Left forelimb (tissue), 1 donor: ENCODE measurements around the gene CORT.
A peak's percentile ranks its signal among the peaks of the same experiment; 100 is the strongest.
"Not testable (repeated sequence)": the region's sequence is repeated elsewhere in the genome, so short reads cannot be mapped to it uniquely, and the experiment has no call there.

ENCODE experiments used
- DNase-seq: peaks from one replicate; pipeline ENCODE4 v3.0.0-alpha.2; 2018; ENCODE audit warnings: low spot score

The CORT gene

GRCh38 chr1:10449751-10450150 lies at the start of gene CORT:
TSS of gene CORT (plus strand) at chr1:10450031. CDS start at chr1:10450224, 193 bp downstream.
- DNase-seq = no peak

GRCh38 chr1:10401281-10401680 lies 48.5 kb upstream of the CORT start:
- no peak for DNase-seq

- no peak for DNase-seq
Measured at GRCh38 chr1:10402729-10403274, 47.0 kb upstream of the CORT start.

GRCh38 chr1:10407201-10407600 lies 42.6 kb upstream of the CORT start:
- DNase-seq = no peak

- DNase-seq = no peak
Measured at GRCh38 chr1:10415211-10415930, 34.5 kb upstream of the CORT start.

GRCh38 chr1:10415967-10416366 lies 33.9 kb upstream of the CORT start:
- not testable (repeated sequence) for DNase-seq

GRCh38 chr1:10418741-10419140 lies 31.1 kb upstream of the CORT start:
- DNase-seq = not testable (repeated sequence)

- DNase-seq = no peak
Measured at GRCh38 chr1:10419351-10419750, 30.5 kb upstream of the CORT start.

GRCh38 chr1:10421637-10422036 lies 28.2 kb upstream of the CORT start:
- DNase-seq = no peak

- peak; percentile 69 for DNase-seq
Measured at GRCh38 chr1:10424034-10424433, 25.8 kb upstream of the CORT start.

GRCh38 chr1:10424651-10425050 lies 25.2 kb upstream of the CORT start:
- no peak for DNase-seq

GRCh38 chr1:10425826-10426534 lies 23.9 kb upstream of the CORT start:
- DNase-seq = not testable (repeated sequence)

- not testable (repeated sequence) for DNase-seq
Measured at GRCh38 chr1:10426535-10426848, 23.3 kb upstream of the CORT start.

- DNase-seq = no peak
Measured at GRCh38 chr1:10428984-10429383, 20.8 kb upstream of the CORT start.

- DNase-seq = no peak
Measured at GRCh38 chr1:10429868-10430215, 20.0 kb upstream of the CORT start.

GRCh38 chr1:10430216-10431069 lies 19.4 kb upstream of the CORT start, which contains the start of gene CENPS:
TSS of gene CENPS (plus strand) at chr1:10430433. CDS start at chr1:10430518, 85 bp downstream.
- DNase-seq = peak; percentile 93

- DNase-seq = no peak
Measured at GRCh38 chr1:10431070-10431730, 18.6 kb upstream of the CORT start.

GRCh38 chr1:10432910-10433700 lies 16.7 kb upstream of the CORT start:
- DNase-seq = no peak

GRCh38 chr1:10433790-10434189 lies 16.0 kb upstream of the CORT start:
- DNase-seq = no peak

- no peak for DNase-seq
Measured at GRCh38 chr1:10434590-10434989, 15.2 kb upstream of the CORT start.

GRCh38 chr1:10437052-10437451 lies 12.8 kb upstream of the CORT start:
- DNase-seq = no peak
